GM19455 (cell line): ENCODE results near the gene RGPD8.
A peak's percentile ranks its signal among the peaks of the same experiment; 100 is the strongest.
"Not testable (repeated sequence)": the region's sequence is repeated elsewhere in the genome, so short reads cannot be mapped to it uniquely, and the experiment has no call there.

Experiments used
- ATAC-seq: cut with Tn5 transposase; IDR thresholded peaks from one replicate; pipeline ENCODE4 v1.9.1; 2021; ENCODE audit not compliant: unreplicated experiment

The RGPD8 gene

DNA sequence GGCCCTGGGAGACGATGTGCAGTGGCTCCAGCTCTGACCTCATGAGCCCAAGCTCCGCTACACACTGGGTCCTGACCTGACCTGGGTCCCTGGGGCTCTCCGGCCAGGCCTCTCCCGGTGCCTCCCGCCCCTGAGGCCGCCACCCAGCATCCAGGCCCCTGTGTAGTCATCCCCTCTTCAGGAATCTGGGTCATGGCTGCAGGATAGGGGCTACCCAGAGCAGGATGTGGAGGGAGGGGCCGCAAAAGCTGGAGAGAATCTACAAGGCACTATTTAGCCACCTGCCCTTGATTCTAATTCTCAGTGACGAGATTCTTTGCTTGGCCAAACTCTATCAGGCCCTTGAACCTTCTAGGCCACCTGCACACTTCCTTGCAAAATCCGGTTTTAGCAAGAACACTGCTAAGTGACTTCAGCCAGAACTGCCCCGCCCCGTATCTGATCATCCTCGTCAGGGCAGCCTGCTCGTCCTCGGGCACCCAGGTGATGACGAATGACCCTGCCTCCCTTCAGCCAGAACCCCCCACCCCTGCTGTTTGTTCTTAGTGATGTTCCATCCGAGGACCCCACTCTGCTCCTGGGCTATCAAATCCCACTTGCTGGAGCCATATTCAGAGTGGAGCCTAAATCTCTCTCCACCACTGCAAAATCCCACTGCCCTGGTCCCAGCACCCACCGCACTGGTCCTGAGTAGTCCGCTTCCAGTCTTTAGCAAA, 2.4 kb upstream of the RGPD8 start:
- not testable (repeated sequence) for ATAC-seq

DNA sequence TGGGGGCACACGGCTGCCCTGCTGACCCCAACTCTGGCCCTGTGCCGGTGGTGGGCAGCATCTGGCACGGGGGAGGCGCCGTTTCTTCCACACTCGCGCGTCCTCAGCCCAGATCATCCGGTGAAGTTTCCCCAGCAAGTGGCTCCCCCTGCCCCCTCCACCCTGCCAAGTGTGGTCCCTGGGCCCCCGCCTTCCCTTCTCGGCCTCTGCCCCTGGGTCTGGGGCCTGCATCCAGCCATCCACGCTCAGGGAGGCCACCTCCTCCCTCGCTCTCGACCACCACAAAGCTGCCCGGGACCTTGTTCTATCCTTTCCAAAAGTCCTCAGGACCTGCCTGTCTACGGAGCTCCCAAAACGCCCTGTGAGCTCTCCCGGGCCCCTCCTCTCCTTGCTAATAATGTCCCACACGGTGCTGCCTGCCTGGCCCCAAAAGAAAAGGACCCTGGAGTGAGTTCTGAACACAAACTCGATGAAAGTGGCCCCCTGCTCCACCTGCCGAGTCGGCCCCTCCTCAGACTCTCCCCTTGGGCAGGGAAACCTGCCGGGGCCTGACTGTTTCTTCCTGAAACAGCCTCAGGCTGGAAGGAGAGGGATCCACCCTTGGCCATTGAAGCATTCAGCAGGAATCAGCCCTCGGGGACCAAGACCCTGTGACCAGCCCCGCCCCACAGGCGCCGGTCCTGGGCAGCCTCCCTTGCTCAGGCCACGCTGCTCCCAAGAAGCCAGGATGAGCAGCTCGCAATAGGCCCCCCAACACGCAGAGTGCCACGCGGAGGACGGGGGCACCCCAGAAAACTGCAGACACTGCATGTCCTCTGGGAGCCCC, 1.7 kb upstream of the RGPD8 start:
- ATAC-seq: not testable (repeated sequence)

DNA sequence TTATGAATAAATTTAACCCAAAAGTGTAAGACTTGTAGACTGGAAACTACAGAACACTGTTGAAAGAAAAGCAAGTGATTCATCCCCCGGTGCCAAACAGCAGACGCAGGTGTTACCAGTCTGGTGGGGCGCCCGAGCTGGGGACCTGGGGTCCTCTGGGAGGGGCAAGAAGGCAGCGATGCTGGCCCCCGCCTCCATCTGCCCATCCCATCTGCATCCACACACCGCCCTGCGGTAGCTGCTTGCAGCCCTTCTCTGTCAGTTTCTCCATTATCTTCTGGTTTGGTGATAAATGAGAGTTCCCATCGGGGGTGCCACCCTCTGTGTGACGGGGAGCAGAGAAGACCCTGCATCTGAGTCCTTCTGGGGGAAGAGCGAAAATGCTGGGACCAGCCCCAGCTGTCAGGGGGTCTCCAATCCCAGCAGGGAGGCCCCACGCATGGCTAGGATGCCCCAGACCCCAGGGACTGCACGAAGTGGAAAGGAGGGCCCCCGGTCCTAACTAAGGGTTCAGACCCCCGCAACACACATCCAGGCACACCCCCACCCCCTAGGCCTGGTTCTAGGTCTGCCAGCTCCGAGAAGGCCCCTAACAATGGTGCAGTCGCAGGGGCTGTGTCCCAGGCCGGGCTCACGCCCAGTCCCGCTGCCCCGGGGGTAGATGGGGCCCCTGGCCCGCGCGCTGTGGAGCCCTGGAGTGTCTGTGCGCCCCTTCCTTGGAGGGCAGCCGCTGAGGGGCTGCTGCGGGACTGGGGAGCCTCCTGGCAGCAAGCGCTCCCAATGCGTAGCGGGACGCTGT, 686 bp upstream of the RGPD8 start:
- no peak for ATAC-seq

DNA sequence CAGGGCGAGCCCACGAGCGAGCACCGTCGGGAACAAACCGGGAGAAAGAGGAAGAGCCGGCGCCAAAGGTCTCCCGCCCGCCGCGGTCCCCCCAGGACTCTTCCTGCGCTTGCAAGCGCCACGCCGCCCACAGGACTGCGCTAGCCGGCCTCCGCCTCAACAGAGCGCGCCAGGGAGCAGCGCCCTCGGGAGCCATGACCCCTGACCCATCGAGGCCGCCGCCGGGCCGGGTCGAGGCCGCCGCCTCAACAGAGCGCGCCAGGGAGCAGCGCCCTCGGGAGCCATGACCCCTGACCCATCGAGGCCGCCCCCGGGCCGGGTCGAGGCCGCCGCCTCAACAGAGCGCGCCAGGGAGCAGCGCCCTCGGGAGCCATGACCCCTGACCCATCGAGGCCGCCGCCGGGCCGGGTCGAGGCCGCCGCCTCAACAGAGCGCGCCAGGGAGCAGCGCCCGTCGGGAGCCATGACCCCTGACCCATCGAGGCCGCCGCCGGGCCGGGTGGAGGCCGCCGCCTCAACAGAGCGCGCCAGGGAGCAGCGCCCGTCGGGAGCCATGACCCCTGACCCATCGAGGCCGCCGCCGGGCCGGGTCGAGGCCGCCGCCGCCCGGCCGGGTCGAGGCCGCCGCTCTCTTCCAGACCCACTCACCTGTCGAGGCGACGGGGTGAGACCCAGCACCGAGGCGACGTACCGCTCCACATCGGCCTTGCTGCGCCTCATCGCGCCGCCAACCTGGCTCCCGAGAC, 538 bp downstream of the RGPD8 start:
- ATAC-seq: peak; percentile 45

DNA sequence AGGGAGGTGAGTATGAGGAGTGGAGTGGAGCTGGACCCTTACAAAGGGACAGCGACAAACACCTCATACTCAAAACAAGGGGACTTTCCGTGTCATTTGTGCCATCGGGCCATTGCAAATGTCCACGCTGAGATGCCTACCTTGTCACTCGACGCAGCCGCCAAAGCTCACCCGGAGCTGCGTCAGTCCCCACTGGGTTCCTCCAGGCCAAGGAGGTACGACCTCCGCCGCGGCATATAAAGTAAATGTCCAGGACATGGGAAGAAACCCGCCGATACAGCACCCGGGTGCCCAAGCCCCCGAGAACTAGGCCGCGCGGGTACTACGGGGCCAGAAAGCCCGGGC, 1.1 kb downstream of the RGPD8 start:
- ATAC-seq: not testable (repeated sequence)

DNA sequence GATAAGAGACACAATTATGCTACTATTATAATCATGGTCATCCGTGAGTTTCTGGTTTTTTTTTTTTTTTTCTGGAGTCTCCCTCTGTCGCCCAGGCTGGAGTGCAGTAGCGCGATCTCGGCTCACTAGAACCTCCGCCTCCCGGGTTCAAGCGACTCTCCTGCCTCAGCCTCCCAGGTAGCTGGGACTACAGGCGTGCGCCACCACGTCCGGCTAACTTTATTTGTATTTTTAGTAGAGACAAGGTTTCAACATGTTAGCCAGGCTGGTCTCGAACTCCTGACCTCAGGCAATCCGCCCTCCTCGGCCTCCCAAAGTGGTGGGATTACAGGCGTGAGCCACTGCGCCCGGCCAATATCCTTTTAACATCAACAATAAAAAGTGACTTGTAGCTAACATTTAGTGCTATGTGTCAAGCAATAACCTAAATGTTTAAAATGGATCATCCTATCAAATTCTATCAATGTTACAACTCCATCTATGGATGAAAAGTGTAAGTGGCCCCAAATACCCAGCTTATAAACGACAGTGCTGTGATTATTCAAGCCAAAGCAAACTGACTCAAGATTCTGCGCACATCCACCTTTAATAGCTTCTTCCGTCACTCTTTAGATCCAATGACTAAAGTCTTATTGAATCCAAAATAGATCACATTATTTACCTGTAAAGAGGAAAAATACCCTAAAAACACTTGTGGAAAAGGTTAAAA, 1.7 kb downstream of the RGPD8 start:
- not testable (repeated sequence) for ATAC-seq

DNA sequence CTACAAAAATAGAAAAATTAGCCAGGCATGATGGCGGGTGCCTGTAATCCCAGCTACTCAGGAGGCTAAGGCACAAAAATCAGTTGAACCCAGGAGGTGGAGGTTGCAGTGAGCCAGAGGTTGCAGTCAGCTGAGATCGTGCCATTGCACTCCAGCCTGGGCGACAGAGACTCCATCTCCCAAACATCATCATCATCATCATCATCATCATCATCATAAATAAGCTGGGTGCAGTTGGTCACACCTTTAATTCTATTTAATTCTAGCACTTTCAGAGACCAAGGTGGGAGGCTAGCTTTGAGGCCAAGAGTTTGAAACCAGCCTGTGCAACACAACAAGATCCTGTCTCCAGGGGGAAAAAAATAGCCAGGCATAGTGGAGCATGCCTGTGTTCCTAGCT, 8.9 kb downstream of the RGPD8 start:
- not testable (repeated sequence) for ATAC-seq

DNA sequence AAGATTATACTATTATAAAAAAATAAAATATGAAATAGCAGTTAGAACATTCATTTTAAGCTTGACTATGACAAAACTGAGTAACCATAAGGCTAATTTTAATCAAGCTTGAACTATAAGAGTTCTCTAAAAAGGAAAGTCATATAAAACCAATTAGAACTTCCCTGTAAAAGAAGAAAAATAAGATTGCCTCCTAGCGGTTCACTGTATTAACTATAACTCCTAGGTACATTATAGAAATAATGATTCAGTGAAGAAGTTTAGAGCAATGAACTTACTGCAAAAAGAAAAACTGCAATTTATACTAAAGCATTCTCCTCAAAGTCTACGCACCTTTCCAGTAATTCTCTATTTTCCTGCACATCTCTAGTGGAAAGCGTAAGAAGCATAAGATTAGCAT, 16.6 kb downstream of the RGPD8 start:
- ATAC-seq: not testable (repeated sequence)

DNA sequence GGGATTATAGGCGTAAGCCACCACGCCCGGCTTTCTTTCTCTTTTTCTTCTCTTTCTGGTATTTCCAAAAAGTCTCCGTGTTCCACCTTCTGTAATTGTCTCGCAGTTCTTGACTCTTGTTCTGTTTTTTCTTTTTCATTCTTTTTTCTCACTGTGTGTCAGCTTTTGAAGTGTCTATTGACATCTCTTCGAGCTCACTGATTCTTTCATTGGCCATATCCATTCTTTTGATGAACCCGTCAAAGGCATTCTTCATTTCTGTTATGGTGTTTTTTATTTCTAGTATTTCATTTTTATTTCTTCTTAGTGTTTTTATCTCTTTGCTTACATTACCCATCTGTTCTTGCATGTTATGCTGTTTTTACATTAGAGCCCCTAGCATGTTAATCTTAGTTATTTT, 73.4 kb downstream of the RGPD8 start:
- not testable (repeated sequence) for ATAC-seq

DNA sequence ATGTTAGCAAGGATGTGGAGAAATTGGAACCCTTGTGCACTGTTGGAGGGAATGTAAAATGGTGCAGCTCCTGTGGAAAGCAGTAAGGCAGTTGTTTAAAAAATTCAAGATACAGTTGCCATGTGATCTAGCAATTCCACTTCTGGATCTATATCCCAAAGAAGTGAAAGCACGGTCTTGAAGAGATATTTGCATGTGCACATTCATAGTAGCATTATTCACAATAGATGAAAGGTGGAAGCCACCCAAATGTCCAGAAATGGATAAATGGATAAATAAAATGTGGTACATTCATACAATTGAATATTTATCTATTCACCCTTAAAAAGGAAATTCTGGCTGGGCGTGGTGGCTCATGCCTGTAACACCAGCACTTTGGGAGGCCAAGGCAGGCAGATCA, 79.1 kb downstream of the RGPD8 start:
- not testable (repeated sequence) for ATAC-seq

DNA sequence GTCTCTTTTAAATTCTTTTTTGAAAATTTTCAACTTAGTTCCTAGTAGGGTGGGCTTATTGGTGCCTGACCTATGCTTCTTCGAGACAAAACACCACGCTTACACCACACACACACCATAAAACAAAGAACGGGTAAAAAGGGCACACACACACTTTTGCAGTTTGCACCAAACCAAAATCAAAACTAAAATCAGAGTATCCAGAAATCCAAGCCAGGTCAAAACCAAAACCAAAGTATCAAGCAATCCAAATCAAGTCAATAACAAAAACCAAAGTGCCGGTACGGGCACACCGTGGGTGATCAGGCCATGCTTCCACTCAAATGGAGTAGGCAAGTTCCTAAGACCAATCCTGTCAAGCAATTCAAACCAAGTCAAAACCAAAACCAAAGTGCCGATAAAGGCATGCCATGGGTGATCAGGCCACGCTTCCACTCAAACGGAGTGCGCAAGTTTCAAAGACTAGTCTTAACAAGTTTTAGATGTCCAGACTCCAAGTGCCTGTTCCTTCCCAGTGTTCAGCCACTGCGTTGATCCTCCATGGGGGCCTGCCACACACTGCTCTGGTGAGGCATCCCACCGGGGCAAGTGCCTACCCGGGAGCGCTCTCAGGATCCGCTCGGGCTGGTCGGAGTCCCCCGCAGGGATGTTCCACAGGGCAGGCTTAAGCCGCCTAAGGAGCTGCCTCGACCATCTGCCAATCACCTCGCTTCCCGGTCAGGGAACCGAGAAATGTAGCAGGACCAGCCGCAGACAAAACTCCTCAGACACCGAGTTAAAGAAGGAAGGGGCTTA, 80.4 kb downstream of the RGPD8 start:
- not testable (repeated sequence) for ATAC-seq

DNA sequence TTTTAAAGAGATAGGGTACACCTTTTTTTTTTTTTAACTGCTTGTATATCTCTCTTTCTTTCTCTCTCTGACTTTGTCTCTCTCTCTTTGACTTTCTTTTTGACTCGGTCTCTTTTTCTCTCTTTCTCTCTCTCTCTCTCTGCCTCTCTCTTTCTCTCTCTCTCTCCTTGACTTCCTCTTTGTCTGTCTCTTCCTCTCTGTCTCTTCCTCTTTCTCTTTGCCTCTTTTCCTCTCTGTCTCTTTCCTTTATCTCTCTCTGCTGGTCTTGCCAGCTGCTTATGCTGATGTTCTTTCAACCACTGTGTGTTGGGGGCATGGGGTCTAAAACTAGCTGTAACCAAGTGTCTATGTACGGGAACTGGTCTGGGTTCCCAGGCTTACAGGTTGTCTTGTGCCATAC, 81.2 kb downstream of the RGPD8 start:
- not testable (repeated sequence) for ATAC-seq

DNA sequence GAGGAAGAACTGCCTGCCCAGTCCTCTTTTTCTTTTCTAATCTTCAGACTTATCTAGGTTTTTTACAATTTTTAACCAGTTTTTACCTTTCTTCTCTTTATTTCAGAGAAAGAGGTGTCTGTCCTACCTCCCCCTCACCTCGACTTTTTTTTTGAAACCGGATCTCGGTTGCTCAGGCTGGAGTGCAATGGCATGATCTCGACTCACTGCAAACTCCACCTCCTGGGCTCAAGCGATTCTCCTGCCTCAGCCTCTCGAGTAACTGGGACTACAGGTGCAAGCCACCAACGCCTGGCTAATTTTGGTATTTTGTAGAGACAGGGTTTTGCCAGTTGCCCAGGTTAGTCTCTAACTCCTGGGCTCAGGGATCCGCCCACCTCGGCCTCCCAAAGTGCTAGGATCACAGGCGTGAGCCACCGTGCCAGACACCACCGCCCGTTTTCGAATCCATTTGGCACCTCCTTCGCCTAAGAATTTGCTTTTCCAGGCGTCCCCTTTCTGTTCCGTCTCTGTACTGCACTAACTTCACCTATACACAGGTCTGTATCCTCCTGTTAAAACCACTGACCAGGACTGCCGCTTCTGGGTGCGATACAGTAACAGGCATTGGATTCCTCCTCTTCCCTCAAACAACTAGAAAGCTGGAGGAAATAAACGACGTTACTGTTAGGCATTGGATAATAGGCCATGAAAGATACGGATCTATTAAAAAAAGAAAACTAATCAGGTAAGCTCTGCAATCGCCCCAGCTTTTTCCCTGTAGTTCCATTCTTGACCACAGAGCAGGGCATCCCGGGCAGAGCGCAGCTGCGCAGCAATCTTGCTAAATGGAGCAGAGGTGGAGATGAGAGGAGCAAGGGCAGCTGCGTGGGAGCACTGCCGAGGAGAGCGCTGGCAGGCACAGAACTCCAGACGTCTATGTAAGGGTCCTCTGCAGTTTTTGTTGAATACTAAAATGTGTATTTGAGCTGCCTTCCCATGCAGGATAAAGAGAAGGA, 88.1 kb downstream of the RGPD8 start:
- ATAC-seq: no peak

DNA sequence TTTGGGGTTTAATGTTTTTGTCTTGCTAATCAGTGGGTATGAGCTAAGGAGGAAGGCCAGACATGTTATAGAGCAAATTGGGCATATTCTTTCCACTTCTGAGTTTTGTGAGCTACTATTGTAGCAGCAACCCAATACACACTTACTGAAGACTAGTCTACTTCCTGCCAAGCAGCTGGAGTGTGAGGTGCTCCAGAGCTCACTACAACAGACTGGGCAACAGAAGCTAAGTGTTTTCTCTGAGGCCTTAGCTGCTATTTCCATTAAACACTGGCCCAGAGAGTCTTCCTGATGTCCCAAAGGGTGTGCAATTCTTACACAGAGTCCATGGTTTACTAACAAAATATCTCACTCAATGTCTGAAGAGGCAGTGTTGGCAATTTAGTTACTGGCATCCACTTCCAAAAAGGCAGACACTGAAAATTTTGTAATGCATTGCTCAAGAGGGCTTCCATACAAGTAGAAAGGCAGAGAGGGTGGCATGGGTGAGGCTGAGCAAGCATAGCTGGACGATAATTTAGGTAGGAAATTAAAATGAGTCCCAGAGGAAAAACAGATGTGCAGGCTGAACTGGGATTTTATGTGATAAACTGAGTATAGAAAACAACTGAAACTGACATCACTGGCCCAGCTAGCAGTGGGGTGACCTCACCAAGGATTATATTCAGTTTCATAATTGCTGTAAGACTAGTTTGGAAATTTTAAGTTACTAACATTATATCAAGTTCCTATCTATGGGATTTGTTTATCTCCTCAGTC, 89.4 kb downstream of the RGPD8 start:
- ATAC-seq: no peak

DNA sequence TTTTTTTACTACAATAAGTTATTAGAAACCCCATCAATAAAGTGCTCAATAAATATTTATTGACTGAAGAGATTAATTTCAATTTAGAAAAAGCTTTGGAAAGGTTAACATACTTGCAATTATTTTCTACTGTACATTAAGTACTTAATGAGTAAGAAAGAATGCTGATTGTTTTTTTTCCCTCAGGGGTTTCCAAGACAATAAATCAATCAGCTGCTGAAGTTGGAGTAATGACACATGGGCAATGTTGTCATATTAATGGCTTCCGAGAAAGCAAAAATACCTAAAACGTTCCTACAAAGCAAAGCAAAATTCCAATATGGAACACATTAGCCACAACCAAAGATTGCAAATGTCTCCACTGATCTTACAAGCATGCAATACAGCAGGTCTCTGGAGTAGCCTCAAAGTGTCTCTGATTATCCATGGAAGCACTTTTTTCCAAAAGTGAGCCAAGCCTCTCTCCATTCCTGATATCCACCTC, 91.3 kb downstream of the RGPD8 start:
- no peak for ATAC-seq

DNA sequence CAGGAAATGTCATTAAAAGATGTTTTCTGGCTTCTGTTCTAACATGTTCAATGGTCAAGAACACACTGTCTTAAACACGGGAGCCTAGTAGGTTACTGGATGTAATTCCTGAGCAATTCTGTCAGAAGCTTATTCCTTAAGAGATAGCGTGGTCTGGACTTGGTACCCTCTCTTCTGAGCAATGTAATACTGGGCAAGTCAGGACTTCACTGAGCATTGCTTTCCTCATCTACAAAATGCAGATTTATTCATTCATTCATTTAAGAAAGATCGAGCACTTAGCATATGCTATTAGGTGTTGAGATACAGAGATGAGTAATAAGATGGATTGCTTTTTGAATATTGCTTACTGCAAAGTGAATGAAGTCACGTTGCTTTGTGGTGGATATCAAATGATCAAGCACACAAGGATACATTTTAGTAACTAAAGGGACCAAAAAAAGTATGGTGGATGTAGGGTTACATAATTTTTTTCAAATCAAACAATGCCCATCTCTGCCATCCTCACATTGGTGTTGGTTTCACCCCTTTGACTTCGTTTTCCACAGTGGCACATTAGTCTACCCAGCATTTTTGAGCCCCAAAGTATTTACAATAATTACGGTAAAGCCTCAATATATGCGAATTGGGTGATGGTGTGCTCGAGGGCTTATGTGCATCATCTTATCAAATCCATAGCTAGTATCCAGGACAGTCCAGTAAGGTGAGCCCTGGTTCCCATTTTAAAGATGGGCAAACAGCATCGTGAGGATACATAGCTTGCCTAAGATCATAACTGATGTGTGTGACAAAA, 92.8 kb downstream of the RGPD8 start:
- ATAC-seq: no peak

DNA sequence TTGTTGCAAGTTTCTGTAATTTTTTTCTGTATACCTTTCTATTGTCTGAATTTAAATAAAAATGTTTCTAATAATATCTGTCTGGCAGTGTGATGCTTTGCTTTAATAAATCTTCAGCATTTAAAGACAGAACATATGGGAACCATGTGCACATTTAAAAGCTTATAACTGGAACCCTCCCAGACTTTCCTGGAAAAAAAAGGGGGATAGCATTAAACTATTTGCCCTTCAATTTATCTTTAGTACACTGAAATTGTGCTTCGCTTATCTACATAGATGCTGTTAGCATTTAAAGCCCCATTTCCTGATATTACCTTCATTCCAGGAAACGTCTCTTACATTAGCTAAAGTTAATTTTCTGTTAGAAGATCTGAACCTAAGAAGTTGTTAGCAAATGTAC, 93.5 kb downstream of the RGPD8 start:
- no peak for ATAC-seq
